Measurements from ENCODE around the gene CHCHD3.

DNA sequence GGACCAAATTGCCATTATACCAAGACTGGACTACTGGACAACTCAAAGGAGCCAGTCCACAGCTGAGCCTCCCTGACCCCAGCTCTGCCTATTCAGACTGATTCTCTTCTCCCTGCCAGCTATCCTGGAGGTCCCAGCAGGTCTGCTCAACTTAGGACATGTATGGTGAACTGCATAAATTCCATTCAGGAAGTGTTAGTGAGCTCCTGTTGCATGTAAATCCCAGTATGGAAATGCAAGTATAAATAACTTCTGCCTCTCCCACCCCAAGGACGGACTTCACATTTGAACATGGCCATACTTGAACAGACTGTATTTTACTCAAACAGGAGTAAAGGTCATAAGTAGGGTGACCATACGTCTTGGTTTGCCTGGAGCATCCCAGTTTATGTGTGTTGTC lies 128.4 kb downstream of the CHCHD3 start:
- TF ChIP-seq, protein P1, sequence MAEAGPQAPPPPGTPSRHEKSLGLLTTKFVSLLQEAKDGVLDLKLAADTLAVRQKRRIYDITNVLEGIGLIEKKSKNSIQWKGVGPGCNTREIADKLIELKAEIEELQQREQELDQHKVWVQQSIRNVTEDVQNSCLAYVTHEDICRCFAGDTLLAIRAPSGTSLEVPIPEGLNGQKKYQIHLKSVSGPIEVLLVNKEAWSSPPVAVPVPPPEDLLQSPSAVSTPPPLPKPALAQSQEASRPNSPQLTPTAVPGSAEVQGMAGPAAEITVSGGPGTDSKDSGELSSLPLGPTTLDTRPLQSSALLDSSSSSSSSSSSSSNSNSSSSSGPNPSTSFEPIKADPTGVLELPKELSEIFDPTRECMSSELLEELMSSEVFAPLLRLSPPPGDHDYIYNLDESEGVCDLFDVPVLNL (CRISPR knock-in tag; IDR thresholded peaks at IDR 0.05; ENCODE audit: borderline replicate concordance, low read depth) = no peak
- no peak for TF ChIP-seq USF2 (CRISPR knock-in tag; IDR thresholded peaks at IDR 0.05)
- TF ChIP-seq, protein P2, sequence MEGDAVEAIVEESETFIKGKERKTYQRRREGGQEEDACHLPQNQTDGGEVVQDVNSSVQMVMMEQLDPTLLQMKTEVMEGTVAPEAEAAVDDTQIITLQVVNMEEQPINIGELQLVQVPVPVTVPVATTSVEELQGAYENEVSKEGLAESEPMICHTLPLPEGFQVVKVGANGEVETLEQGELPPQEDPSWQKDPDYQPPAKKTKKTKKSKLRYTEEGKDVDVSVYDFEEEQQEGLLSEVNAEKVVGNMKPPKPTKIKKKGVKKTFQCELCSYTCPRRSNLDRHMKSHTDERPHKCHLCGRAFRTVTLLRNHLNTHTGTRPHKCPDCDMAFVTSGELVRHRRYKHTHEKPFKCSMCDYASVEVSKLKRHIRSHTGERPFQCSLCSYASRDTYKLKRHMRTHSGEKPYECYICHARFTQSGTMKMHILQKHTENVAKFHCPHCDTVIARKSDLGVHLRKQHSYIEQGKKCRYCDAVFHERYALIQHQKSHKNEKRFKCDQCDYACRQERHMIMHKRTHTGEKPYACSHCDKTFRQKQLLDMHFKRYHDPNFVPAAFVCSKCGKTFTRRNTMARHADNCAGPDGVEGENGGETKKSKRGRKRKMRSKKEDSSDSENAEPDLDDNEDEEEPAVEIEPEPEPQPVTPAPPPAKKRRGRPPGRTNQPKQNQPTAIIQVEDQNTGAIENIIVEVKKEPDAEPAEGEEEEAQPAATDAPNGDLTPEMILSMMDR (IDR thresholded peaks at IDR 0.05) = no peak
- TF ChIP-seq NR2C2 (CRISPR knock-in tag; IDR thresholded peaks at IDR 0.05) = no peak
- no peak for TF ChIP-seq NFYB (CRISPR knock-in tag; conservative IDR thresholded peaks at IDR 0.05; ENCODE audit: low read depth)
- TF ChIP-seq, protein P3, sequence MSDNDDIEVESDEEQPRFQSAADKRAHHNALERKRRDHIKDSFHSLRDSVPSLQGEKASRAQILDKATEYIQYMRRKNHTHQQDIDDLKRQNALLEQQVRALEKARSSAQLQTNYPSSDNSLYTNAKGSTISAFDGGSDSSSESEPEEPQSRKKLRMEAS (CRISPR knock-in tag; IDR thresholded peaks at IDR 0.05) = no peak
- TF ChIP-seq IRF1 (CRISPR knock-in tag; IDR thresholded peaks at IDR 0.05) = no peak
- no peak for TF ChIP-seq NFE2L1 (CRISPR knock-in tag; IDR thresholded peaks at IDR 0.05)
- no peak for TF ChIP-seq JUN (CRISPR knock-in tag; IDR thresholded peaks at IDR 0.05)
- TF ChIP-seq, protein P4, sequence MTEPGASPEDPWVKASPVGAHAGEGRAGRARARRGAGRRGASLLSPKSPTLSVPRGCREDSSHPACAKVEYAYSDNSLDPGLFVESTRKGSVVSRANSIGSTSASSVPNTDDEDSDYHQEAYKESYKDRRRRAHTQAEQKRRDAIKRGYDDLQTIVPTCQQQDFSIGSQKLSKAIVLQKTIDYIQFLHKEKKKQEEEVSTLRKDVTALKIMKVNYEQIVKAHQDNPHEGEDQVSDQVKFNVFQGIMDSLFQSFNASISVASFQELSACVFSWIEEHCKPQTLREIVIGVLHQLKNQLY (CRISPR knock-in tag; IDR thresholded peaks at IDR 0.05) = no peak
- TF ChIP-seq ZNF416 (CRISPR knock-in tag; IDR thresholded peaks at IDR 0.05) = no peak
- no peak for TF ChIP-seq SMAD3 (CRISPR knock-in tag; IDR thresholded peaks at IDR 0.05; ENCODE audit: borderline replicate concordance)
- no peak for TF ChIP-seq CBFB (CRISPR knock-in tag; IDR thresholded peaks at IDR 0.05; ENCODE audit: low read depth)

All from WTC11 (cell line).